ENCODE results near the gene ATG2B. TPM values are rescaled to one million over a fixed set of nuclear protein-coding genes. Genes with fewer than 3 reads are reported as not detected.

The ATG2B gene
- total and polyA plus RNA-seq, 3 donors from 2014 or later: 42.7 to 74.9 (median 44.8) TPM

DNA sequence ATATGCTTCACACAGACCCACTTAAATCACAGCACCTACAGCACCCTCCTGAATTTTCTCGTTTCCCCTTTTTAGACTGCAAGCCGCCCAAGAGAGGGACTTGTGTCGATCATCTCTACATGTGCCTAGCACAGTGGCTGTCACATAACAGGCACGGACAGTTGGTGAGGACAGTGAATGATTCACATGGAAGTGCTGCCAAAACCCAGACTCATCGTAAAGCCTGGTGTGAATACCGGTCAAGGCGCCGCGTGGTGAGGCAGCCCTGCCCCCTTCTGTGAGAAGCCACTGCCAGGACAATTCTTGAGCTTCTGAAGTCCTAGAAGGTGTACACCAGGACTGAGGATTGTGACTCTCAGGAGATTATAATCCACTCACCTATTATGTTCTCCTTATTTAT lies 44.3 kb downstream of the ATG2B start:
- intact Hi-C loops (cut with DNase I; ENCODE audit: low total_unique reads): no loop called here

GRCh38 chr14:96316087-96316486 lies 47.1 kb downstream of the ATG2B start:
- no peak for DNase-seq
- Histone ChIP-seq H3K4me3 (no peak overlapping the region), H3K36me3 (ENCODE audit: low read depth, missing control alignments) (no peaks in the 10 kb centered on the region), H3K4me1 (no peaks in the 10 kb centered on the region), H3K27ac (no peak overlapping the region), H3K9me3 (no peaks in the 10 kb centered on the region), H3K27me3 (no peaks in the 10 kb centered on the region)
- intact Hi-C loops (cut with DNase I; ENCODE audit: low total_unique reads): no loop called here
- 93 to 98% methylated on average over 3 of the region's 3 CpGs for WGBS, 2 donors
- TF ChIP-seq, protein P1, sequence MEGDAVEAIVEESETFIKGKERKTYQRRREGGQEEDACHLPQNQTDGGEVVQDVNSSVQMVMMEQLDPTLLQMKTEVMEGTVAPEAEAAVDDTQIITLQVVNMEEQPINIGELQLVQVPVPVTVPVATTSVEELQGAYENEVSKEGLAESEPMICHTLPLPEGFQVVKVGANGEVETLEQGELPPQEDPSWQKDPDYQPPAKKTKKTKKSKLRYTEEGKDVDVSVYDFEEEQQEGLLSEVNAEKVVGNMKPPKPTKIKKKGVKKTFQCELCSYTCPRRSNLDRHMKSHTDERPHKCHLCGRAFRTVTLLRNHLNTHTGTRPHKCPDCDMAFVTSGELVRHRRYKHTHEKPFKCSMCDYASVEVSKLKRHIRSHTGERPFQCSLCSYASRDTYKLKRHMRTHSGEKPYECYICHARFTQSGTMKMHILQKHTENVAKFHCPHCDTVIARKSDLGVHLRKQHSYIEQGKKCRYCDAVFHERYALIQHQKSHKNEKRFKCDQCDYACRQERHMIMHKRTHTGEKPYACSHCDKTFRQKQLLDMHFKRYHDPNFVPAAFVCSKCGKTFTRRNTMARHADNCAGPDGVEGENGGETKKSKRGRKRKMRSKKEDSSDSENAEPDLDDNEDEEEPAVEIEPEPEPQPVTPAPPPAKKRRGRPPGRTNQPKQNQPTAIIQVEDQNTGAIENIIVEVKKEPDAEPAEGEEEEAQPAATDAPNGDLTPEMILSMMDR (IDR thresholded peaks at IDR 0.05): no peak
- TF ChIP-seq POLR2A (IDR thresholded peaks at IDR 0.05): no peak

More for the DNA sequence above, 44.3 kb downstream of the ATG2B start:
- Histone ChIP-seq H3K27ac (no peak overlapping the region), H3K36me3 (ENCODE audit: low read depth, missing control alignments) (no peaks in the 10 kb centered on the region), H3K9me3 (no peaks in the 10 kb centered on the region), H3K4me3 (no peak overlapping the region), H3K27me3 (no peaks in the 10 kb centered on the region), H3K4me1 (no peaks in the 10 kb centered on the region)
- TF ChIP-seq, protein P1 (IDR thresholded peaks at IDR 0.05): no peak
- TF ChIP-seq POLR2A (IDR thresholded peaks at IDR 0.05): no peak
- WGBS, 2 donors: 85 to 89% methylated on average over 9 of the region's 9 CpGs
- DNase-seq: no peak

DNA sequence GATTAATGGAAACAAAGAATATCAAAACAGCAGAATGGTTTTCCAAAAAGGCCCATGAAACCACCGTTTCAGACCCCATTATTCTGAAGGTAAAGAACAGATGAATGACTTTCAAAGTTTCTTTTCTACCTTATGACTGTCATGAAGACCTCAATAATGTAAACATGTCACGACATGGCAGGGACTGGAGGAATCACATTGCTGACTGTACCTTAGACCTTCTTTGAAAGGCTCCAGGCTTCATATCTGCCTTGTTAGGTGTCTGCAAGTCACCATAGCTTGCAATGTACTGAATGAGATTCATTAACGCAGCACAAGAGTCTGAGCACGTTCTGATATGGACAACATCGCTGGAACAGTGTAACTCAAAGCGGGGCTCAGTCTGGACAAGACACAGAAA lies 52.2 kb downstream of the ATG2B start:
- Histone ChIP-seq H3K4me3 (no peak overlapping the region), H3K27ac (no peak overlapping the region), H3K27me3 (no peaks in the 10 kb centered on the region), H3K36me3 (ENCODE audit: low read depth, missing control alignments) (no peaks in the 10 kb centered on the region), H3K9me3 (no peaks in the 10 kb centered on the region), H3K4me1 (no peaks in the 10 kb centered on the region)
- intact Hi-C loops (cut with DNase I; ENCODE audit: low total_unique reads): no loop called here
- DNase-seq: no peak
- TF ChIP-seq, protein P1 (IDR thresholded peaks at IDR 0.05): no peak
- TF ChIP-seq POLR2A (IDR thresholded peaks at IDR 0.05): no peak
- WGBS, 2 donors: 88 to 97% methylated on average over 6 of the region's 6 CpGs

DNA sequence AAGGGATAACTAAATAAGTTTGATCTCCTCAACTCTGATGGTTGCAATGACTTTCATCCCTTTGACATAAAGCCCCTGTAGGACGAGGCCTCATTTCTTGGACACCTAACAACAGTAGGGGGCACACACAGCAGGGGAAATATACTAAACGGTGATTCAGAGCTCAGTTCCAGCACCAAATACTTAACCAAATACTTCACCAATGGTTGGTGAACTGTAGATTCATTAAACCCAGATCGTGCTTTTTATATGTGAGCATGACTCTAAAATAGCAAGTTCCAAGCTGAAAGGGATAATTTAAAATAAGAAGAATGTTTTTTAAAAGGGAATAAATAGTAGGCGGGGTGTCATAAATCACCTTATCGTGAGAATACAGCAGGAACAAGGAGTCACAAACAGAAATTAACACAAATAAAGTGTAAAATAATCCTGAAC lies 53.2 kb downstream of the ATG2B start:
- Histone ChIP-seq H3K4me3 (no peak overlapping the region), H3K27ac (no peak overlapping the region), H3K27me3 (no peaks in the 10 kb centered on the region), H3K36me3 (ENCODE audit: low read depth, missing control alignments) (no peaks in the 10 kb centered on the region), H3K9me3 (no peaks in the 10 kb centered on the region), H3K4me1 (no peaks in the 10 kb centered on the region)
- TF ChIP-seq POLR2A (IDR thresholded peaks at IDR 0.05): no peak
- TF ChIP-seq, protein P1 (IDR thresholded peaks at IDR 0.05): no peak
- 69 to 82% methylated on average over 5 of the region's 5 CpGs for WGBS, 2 donors
- intact Hi-C loops (cut with DNase I; ENCODE audit: low total_unique reads): no loop called here
- no peak for DNase-seq

DNA sequence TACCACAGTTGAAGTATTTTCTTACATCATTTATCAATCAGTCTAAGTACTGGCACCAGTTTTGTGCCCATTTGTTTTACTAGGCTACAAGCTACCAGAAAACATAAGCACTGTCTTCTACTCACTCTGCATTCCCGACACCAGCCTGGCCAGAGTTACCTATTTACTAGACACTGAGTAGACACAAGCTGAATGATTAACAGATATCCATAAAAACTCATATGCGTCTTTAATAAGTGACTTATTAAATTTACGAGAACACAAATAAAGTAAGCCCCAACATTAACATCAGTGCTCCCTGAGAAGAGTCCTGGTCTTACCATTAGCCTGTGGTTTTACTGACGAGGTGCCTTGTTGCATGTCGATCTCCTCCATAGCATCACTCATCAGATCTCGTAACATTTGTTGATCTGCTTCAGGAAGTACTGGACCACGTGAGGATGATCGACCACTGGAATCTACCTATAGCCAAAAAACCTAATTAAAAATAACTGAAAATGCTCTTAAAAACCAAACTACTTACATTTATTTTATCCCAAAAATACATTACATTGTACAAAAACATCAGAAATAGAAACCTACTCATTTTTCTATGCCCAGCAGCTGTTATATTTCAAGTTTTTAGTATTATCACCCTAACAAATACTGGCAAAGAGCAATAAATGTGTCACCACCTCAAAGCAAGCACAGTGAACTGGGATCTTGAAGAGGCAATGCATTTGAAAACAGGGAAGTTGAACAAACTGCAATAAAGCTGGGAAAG lies 53.8 kb downstream of the ATG2B start:
- Histone ChIP-seq H3K27ac (no peak overlapping the region), H3K9me3 (no peaks in the 10 kb centered on the region), H3K4me3 (no peak overlapping the region), H3K27me3 (no peaks in the 10 kb centered on the region), H3K4me1 (no peaks in the 10 kb centered on the region), H3K36me3 (ENCODE audit: low read depth, missing control alignments) (no peaks in the 10 kb centered on the region)
- WGBS, 2 donors: 95 to 96% methylated on average over 8 of the region's 8 CpGs
- intact Hi-C loops (cut with DNase I; ENCODE audit: low total_unique reads): no loop called here
- TF ChIP-seq POLR2A (IDR thresholded peaks at IDR 0.05): no peak
- TF ChIP-seq, protein P1 (IDR thresholded peaks at IDR 0.05): no peak
- no peak for DNase-seq
